GM19463 (cell line): Measurements from ENCODE around the gene NEUROD1.

Experiments used
- ATAC-seq: cut with Tn5 transposase; IDR thresholded peaks from one replicate; pipeline ENCODE4 v1.9.1; 2021; ENCODE audit warnings: mild to moderate bottlenecking, moderate library complexity; ENCODE audit not compliant: unreplicated experiment

Gene NEUROD1

GRCh38 chr2:181680937-181681811, 857 bp upstream of the NEUROD1 start:
- no peak for ATAC-seq

DNA sequence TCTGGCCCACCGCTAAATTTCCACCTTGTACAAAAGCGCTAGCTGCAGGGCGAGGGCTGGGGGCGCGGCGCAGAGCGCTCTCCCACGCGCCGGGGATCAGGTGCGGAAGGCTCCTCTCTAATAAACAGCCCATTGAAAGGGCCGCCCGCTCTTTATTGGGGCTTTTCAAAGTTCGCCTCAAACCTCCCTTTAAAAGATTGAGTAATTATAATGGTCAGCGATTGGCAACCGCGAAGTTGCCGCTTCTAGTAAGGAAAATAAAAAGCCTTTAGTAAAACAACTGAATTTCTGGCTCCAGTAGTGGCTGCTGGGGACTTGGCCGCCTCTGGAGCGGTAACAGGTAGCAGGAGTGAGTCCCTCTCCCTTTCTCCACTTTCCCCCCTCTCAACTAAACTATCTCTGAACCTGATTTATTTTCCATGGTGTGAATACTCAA, 755 bp downstream of the NEUROD1 start:
- no peak for ATAC-seq

DNA sequence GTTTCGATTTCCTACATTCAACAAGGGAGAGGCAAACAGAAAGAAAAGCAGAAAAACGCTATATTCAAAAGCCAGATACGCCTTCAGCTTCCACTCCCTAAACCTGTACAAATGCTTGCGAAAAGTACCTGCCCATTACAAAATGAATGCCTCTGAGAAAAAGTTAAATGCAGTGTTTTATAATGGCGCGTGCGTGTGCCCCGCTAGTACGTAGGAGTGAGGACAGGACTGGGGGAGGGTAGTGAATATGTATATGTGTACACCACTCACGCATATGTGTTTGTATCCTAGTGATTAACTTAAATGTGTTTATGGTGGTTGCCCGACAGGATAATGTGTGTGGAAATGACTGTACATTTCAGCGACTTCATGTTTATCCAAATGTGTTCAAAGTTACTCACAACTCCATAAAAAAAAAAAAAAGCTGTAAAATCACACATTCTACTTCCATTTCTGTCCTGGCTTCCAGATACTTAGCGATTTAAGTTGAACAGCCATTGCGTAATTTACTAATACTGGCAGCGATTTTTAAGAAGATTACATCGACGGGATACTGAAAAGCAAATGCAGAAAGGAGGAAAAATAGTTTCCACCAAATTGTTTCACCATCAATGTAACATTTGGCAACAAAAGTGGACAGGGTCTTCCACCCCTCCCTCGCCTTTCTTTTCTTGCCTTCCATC, 1.3 kb downstream of the NEUROD1 start:
- no peak for ATAC-seq

DNA sequence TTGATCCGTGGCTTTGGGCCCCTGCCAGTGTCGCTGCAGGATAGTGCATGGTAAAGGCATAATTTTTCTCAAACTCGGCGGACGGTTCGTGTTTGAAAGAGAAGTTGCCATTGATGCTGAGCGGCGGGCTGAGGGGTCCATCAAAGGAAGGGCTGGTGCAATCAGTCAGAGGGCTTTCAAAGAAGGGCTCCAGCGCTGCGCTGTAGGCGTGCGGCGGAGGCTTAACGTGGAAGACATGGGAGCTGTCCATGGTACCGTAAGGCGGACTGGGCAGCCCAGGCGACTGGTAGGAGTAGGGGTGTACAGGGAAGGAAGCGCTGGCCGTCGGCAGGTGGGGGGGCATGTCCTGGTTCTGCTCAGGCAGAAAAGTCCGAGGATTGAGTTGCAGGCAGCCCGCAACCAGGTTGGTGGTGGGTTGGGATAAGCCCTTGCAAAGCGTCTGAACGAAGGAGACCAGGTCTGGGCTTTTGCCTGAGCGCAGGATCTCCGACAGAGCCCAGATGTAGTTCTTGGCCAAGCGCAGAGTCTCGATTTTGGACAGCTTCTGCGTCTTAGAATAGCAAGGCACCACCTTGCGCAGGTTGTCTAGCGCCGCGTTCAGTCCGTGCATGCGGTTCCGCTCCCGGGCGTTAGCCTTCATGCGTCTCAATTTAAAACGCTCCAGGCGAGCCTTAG, 2.3 kb downstream of the NEUROD1 start:
- ATAC-seq, result peak; percentile 70

DNA sequence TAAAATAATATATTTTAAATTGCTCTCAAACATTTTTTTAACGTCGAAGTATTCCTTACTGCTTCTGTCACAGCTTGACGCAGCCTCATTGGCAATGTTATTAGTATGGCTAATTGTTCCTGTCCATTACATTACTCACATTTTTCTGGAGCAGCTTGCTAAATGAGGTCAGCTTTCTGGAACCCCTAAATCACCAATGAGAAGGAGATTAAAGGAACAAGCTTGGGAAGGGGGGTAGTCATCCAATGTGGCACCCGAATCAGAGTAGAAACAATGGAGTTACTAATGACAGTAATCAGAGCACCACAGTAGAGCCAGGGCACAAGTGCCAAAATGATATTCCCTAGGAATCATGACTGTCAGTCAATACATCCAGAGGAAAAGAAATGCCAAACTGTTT, 5.1 kb downstream of the NEUROD1 start:
- ATAC-seq, result no peak

DNA sequence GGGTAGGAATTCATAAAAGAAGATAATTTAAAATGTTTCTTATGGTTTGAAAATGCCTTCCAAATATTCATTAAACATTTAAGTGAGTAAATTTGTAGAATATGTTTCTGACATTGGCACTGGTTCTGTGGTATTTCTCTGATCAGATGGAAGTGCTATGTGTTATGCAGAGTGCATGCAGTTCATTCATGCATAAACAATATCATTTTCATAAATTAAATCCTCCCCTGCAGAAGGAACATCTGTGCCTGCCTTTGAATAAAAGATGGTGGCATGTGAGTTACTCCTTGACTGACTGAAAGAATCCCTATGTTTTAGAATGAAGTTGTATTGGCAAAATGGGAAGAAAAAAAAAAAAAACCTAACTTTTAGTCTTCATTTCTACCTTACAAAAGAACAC, 5.9 kb downstream of the NEUROD1 start:
- ATAC-seq, result no peak

GRCh38 chr2:181673173-181673572, 7.1 kb downstream of the NEUROD1 start:
- no peak for ATAC-seq

GRCh38 chr2:181672255-181673008, 7.9 kb downstream of the NEUROD1 start:
- peak; percentile 89 for ATAC-seq

- no peak for ATAC-seq
These were observed 9.7 kb downstream of the NEUROD1 start for GRCh38 chr2:181670632-181671031.

GRCh38 chr2:181667234-181667633, 13.1 kb downstream of the NEUROD1 start:
- ATAC-seq, result no peak

- ATAC-seq, result no peak
These were observed 18.0 kb downstream of the NEUROD1 start for GRCh38 chr2:181662287-181662686.

DNA sequence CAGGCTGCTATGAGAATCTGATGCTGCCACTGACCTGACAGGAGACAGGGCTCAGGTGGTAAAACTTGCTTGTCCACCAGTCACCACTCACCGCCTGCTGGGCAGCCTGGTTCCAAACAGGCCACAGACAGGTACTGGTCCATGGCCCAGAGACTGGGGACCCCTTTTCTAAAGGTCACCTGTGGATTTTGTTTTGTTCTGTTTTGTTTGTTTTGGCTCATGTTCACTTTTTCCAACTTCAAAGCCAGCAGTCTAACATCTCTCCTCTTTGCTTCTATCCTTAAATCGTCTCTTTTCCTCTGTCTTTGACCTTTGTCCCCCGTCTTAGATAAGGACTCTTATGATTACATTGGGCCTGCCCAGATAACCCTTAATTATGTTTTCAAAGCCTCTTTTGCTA, 20.1 kb downstream of the NEUROD1 start:
- ATAC-seq, result no peak

DNA sequence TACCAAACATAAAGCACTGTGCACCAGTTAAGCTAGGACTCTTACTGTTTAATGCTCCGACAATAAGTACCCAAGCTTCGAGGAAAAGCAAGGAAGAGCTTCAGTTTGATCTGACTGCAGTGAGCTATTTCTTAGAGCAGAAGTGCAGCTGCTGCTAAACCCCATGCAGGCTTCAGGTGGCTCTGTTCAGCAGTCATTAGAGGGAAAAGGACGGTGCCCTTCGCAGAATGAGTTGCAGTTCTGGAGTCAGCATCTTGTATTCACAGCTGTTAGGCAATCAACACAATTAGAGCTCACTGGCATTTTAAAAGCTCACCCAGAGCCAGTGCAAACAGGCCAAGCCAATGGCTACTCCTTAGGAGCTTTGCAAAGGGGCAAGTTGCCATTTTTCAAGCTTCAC, 21.9 kb downstream of the NEUROD1 start:
- no peak for ATAC-seq

DNA sequence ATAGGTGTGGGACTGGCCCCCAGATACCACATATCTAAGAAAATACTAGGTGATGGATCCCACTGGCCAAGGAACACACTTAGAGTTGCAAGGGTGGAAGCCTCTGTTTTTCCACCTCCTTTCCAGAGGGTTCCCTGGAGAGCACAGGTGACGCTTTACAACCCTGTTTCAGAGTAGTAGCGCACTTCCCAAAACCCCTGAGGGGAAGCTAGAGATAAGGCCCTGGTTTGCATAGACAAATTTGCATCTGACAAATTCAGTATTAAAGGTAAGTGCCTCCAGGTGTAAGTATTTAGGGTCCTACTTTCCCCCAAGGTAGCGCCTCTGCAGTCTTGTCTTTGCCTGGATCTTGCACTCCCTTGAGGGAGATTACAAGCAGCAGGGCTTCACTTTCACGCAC, 22.9 kb downstream of the NEUROD1 start:
- no peak for ATAC-seq

DNA sequence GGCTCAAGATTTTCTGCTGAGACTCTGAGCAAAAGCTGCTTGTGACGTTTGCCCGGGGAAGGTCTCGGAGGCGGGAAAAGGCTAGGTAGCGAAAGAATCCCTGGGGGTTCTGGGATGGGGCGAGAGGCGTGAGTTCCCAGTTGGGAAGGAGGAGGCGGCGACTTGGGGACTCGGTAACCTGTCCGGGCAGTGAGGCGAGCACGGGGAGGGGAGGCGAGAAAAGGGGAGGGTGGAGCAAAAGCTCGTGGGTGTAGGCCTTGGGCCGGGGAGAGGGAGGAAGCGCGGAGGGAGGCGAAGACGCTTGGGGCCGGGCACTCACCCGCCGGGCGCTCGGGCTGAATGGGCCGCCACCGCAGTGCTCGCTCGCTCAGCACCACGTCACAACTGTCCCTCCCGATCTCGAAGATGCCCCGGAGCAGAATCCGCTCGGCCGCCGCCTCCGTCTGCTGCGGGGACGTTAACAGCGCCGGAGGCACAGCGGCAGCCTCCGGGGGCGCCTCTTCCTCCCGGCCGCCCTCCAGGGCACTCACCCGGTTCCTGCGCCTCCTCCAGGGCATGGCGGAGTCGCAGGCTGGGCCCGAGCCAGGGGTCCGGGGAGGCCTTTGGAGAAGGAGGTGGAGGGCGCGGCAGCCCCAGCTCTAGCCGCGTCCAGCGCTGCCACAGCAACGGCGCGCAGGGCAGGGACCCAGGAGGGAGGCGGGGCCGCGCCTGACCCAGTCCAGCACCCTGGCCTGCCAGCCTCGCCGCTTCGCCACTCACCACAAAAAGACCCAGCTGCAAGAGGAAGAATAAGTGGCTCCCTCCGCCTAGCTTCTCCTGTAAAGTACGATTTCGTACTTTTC, 23.6 kb downstream of the NEUROD1 start, which contains the start of gene CERKL:
Gene CERKL (minus strand): TSS at position 656 of the 842 bp plus-strand sequence. CDS start 99 bp downstream, at position 557.
- ATAC-seq, result peak; percentile 94

GRCh38 chr2:181655519-181655918, 24.8 kb downstream of the NEUROD1 start:
- ATAC-seq, result no peak

DNA sequence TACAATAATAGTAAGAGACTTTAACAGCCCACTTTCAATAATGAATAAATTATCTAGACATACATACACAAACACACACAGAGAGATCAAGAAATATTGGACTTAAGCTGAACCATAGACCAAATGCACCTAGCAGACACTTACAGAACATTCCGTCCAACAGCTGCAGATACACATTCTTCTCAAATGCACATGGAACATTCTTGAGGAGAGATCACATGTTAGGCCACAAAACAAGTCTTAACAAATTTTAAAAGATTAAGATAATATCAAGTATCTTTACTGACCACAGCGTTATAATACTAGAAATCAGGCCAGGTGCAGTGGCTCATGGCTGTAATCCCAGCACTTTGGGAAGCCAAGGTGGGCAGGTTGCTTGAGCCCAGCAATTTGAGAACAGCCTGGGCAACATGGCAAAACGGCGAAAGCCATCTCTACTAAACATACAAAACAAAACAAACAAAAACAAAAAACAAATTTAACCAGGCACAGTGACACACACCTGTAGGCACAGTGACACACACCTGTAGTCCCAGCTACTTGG, 30.8 kb downstream of the NEUROD1 start:
- no peak for ATAC-seq

DNA sequence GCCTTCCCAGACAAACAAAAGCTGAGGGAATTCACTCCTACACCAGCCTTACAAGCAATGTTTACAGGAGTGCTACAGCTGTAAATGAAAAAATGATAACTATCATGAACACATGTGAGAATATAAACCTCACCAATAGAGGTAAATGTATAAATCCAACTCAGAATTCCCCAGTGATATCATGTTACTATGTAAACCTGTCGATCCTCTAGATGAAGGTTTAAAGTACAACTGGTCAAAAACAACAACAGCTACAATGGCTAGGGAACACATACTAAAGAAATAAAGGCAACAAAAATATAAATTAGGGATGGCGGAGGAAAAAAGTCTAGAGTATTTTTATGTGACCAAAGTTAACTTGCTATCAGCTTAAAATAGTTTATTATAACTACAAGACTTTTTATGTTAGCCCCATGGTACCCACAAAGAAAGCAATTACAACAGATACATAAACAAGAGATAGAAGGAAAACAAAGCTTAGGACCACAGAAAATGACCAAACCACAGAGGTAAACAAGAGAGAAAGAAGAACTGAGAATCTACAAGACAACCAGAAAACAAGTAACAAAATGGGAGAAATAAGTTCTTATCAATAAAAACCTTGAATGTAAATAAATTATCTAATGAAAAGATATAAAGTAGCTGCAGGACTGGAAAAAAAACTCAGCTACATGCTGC, 31.7 kb downstream of the NEUROD1 start:
- ATAC-seq, result no peak

GRCh38 chr2:181646415-181646987, 33.8 kb downstream of the NEUROD1 start:
- peak; percentile 60 for ATAC-seq
